HepG2 (cell line): ENCODE data around the gene TACC2. TPM values are rescaled to one million over a fixed set of nuclear protein-coding genes. Genes with fewer than 3 reads are reported as not detected.

Source experiments
- ARID2 ChIP-seq: sonication (generic); formaldehyde crosslinking; IDR thresholded peaks from 2 replicates; pipeline ENCODE4 v1.8.1; 2022; ENCODE audit warnings: mild to moderate bottlenecking, missing genetic modification reagents, borderline replicate concordance
- ATAD3A ChIP-seq: sonication (generic); formaldehyde crosslinking; IDR thresholded peaks from 2 replicates; pipeline ENCODE4 v1.4.0; 2020; ENCODE audit warnings: missing genetic modification reagents
- KDM2A ChIP-seq: sonication (generic); formaldehyde crosslinking; IDR thresholded peaks from 2 replicates; pipeline ENCODE4 v1.4.0; 2020; ENCODE audit warnings: low read depth, missing genetic modification reagents, borderline replicate concordance
- NCOR1 ChIP-seq: fragments of 200-600 bp; sonication (generic); IDR thresholded peaks from 2 replicates; pipeline ENCODE4 v1.7.0; 2017; ENCODE audit warnings: antibody characterized with exemption, low read length, borderline replicate concordance
- ZNF124 ChIP-seq: sonication (generic); formaldehyde crosslinking; IDR thresholded peaks from 2 replicates; pipeline ENCODE4 v1.4.0; 2020; ENCODE audit warnings: missing genetic modification reagents
- ZNF24 ChIP-seq: fragments of 450-650 bp; IDR thresholded peaks from 2 replicates; pipeline ENCODE4 v1.6.1; 2017; ENCODE audit warnings: antibody characterized with exemption, mild to moderate bottlenecking
- ZNF253 ChIP-seq: sonication (generic); formaldehyde crosslinking; IDR thresholded peaks from 2 replicates; pipeline ENCODE4 v1.8.0; 2022; ENCODE audit warnings: mild to moderate bottlenecking, missing genetic modification reagents, borderline replicate concordance
- polyA plus RNA-seq, 8 experiments: library from polyadenylated mRNA; depleted of rRNA in 3 of 8; stranded (reverse) in 7 of 8; unstranded in 1 of 8; fragments of >200 nt; fragmentation: Illumina TruSeq in 4 of 8; extraction: Trizol in 4 of 8; gene quantifications; 2 replicates each; pipeline versions ENCODE4 v1.2.1 to v1.2.3, GENCODE V29; 2011 to 2016; ENCODE audit warnings: low read depth in 4 of 8, missing spikeins in 1 of 8, mixed read lengths in 1 of 8; ENCODE audit not compliant: insufficient read depth in 1 of 8
- total RNA-seq, 5 experiments: library from RNA; depleted of rRNA; stranded (reverse); fragments of >200 nt; fragmentation: Illumina TruSeq; extraction: Trizol; gene quantifications; 2 replicates each; pipeline ENCODE4 v1.2.3, GENCODE V29; 2016; ENCODE audit warnings: low read depth in 1 of 5
- TF ChIP-seq, protein P1 (sequence below), 2 experiments: fragments of 450-650 bp in 1 of 2; sonication (generic) in 1 of 2; formaldehyde crosslinking in 1 of 2; IDR thresholded peaks; 2 replicates each; pipeline versions ENCODE4 v1.6.1 to v1.8.0; 2016 to 2022; ENCODE audit warnings: antibody characterized with exemption in 1 of 2, mild to moderate bottlenecking in 1 of 2, missing genetic modification reagents in 1 of 2
- TF ChIP-seq, protein P2 (sequence below): sonication (generic); formaldehyde crosslinking; IDR thresholded peaks from 2 replicates; pipeline ENCODE4 v1.4.0; 2020; ENCODE audit warnings: missing genetic modification reagents
- TF ChIP-seq, protein P3 (sequence below): IDR thresholded peaks from 2 replicates; pipeline ENCODE4 v1.6.1; 2016; ENCODE audit warnings: mild to moderate bottlenecking

Gene TACC2
- total and polyA plus RNA-seq, 2 of the 13 experiments (the other 11 are each of a cell fraction or from before 2014, with no cell fraction given) = 11.8 to 16.0 TPM

DNA sequence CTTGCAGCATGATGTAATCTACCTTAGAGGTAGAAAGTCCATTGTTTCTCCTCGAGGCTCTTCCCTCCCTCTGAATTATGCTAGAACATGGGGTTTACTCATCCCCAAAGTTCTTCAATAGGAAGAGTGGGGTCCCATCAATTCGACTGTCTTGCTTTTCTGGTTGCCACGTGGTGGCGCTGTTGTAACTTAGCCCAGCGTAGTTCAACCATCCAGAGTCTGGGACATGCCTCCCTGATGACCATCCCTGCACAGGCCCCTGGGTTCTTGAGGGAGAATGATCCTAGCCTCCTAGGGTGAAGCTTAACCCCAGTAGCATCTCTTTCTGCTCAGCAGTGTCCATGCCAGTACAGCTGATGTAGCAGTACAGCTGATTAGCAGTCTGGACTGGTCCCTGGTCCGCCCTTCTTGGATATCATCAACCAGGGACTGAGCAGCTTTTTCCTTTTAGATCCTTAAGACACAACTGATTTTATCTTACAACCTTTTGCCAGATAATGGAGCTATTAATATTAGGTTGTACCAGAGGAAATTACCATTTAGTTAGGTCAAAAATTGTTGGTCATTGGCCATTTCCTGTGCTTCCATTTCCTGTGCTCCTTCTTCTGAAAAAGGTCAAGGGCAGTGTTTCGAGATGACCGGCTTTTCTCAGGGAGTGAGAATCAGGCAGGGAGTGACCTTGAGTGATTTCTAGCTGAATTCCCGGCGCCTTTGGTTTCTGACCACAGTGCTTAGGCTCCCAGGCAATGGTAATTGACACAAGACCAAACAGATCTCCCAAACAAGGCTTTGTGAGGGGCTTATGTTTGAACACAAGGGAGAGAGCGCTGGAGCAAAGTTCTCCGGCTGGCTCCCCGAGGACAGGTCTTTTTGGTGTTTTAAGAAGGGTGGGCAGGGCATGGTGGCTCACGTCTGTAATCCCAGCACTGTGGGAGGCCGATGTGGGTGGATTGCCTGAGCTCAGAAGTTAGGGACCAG lies 65.4 kb downstream of the TACC2 start (continued):
- TF ChIP-seq, protein P1, sequence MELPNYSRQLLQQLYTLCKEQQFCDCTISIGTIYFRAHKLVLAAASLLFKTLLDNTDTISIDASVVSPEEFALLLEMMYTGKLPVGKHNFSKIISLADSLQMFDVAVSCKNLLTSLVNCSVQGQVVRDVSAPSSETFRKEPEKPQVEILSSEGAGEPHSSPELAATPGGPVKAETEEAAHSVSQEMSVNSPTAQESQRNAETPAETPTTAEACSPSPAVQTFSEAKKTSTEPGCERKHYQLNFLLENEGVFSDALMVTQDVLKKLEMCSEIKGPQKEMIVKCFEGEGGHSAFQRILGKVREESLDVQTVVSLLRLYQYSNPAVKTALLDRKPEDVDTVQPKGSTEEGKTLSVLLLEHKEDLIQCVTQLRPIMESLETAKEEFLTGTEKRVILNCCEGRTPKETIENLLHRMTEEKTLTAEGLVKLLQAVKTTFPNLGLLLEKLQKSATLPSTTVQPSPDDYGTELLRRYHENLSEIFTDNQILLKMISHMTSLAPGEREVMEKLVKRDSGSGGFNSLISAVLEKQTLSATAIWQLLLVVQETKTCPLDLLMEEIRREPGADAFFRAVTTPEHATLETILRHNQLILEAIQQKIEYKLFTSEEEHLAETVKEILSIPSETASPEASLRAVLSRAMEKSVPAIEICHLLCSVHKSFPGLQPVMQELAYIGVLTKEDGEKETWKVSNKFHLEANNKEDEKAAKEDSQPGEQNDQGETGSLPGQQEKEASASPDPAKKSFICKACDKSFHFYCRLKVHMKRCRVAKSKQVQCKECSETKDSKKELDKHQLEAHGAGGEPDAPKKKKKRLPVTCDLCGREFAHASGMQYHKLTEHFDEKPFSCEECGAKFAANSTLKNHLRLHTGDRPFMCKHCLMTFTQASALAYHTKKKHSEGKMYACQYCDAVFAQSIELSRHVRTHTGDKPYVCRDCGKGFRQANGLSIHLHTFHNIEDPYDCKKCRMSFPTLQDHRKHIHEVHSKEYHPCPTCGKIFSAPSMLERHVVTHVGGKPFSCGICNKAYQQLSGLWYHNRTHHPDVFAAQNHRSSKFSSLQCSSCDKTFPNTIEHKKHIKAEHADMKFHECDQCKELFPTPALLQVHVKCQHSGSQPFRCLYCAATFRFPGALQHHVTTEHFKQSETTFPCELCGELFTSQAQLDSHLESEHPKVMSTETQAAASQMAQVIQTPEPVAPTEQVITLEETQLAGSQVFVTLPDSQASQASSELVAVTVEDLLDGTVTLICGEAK (IDR thresholded peaks at IDR 0.05) = no peak
- TF ChIP-seq, protein P1 (CRISPR knock-in tag; IDR thresholded peaks at IDR 0.05) = no peak
- TF ChIP-seq, protein P2, sequence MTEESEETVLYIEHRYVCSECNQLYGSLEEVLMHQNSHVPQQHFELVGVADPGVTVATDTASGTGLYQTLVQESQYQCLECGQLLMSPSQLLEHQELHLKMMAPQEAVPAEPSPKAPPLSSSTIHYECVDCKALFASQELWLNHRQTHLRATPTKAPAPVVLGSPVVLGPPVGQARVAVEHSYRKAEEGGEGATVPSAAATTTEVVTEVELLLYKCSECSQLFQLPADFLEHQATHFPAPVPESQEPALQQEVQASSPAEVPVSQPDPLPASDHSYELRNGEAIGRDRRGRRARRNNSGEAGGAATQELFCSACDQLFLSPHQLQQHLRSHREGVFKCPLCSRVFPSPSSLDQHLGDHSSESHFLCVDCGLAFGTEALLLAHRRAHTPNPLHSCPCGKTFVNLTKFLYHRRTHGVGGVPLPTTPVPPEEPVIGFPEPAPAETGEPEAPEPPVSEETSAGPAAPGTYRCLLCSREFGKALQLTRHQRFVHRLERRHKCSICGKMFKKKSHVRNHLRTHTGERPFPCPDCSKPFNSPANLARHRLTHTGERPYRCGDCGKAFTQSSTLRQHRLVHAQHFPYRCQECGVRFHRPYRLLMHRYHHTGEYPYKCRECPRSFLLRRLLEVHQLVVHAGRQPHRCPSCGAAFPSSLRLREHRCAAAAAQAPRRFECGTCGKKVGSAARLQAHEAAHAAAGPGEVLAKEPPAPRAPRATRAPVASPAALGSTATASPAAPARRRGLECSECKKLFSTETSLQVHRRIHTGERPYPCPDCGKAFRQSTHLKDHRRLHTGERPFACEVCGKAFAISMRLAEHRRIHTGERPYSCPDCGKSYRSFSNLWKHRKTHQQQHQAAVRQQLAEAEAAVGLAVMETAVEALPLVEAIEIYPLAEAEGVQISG (CRISPR knock-in tag) = no peak
- TF ChIP-seq ZNF124 (CRISPR knock-in tag) = 0 out of 2 replicates have a peak, but pooled peaks have one; percentile 49
- TF ChIP-seq KDM2A = no peak
- peak; percentile 28; the same call in 1 of the 2 replicates for TF ChIP-seq NCOR1
- TF ChIP-seq ARID2 (CRISPR knock-in tag) = 0 out of 2 replicates have a peak, but pooled peaks have one; percentile 46
- TF ChIP-seq, protein P3, sequence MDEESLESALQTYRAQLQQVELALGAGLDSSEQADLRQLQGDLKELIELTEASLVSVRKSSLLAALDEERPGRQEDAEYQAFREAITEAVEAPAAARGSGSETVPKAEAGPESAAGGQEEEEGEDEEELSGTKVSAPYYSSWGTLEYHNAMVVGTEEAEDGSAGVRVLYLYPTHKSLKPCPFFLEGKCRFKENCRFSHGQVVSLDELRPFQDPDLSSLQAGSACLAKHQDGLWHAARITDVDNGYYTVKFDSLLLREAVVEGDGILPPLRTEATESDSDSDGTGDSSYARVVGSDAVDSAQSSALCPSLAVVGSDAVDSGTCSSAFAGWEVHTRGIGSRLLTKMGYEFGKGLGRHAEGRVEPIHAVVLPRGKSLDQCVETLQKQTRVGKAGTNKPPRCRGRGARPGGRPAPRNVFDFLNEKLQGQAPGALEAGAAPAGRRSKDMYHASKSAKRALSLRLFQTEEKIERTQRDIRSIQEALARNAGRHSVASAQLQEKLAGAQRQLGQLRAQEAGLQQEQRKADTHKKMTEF (CRISPR knock-in tag) = 0 out of 2 replicates have a peak, but pooled peaks have one; percentile 41
- TF ChIP-seq ZNF253 (CRISPR knock-in tag) = no peak
- no peak for TF ChIP-seq ZNF24
- TF ChIP-seq ATAD3A (CRISPR knock-in tag) = no peak
